OCI-LY1 (cell line): ENCODE results near the gene GALNT2.

Experiments
- H2AFZ ChIP-seq: fragments of 200-600 bp; sonication (generic), shearing (Covaris generic); 2 replicates; pipeline ENCODE4 v1.6.0; 2014; ENCODE audit warnings: antibody characterized with exemption, mild to moderate bottlenecking, low read length
- H3F3A ChIP-seq: fragments of 200-600 bp; sonication (generic), shearing (Covaris generic); 2 replicates; pipeline ENCODE4 v1.6.0; 2014; ENCODE audit warnings: mild to moderate bottlenecking, antibody characterized with exemption, low read length, moderate library complexity; ENCODE audit not compliant: insufficient read depth
- H3K27ac ChIP-seq: fragments of 200-600 bp; sonication (generic); 2 replicates; pipeline ENCODE4 v1.5.1; 2014; ENCODE audit warnings: low read length, mixed run types, mild to moderate bottlenecking, low read depth; ENCODE audit not compliant: poor library complexity, severe bottlenecking
- H3K27me3 ChIP-seq: fragments of 200-600 bp; sonication (generic); 2 replicates; pipeline ENCODE4 v1.6.0; 2014; ENCODE audit warnings: antibody characterized with exemption, mild to moderate bottlenecking, low read length, moderate library complexity; ENCODE audit not compliant: insufficient read depth
- H3K36me3 ChIP-seq: fragments of 200-600 bp; sonication (generic); 2 replicates; pipeline ENCODE4 v1.6.1; 2014; ENCODE audit warnings: mild to moderate bottlenecking, antibody characterized with exemption, low read length, moderate library complexity, mixed read lengths; ENCODE audit not compliant: insufficient read depth
- H3K4me1 ChIP-seq: fragments of 200-600 bp; sonication (generic); 2 replicates; pipeline ENCODE4 v1.5.1; 2014; ENCODE audit warnings: mild to moderate bottlenecking, low read length, moderate library complexity; ENCODE audit not compliant: insufficient read depth, severe bottlenecking
- H3K4me2 ChIP-seq: fragments of 200-600 bp; sonication (generic), shearing (Covaris generic); 2 replicates; pipeline ENCODE4 v1.6.1; 2014; ENCODE audit warnings: low read length
- H3K4me3 ChIP-seq: fragments of 200-600 bp; sonication (generic); 2 replicates; pipeline ENCODE4 v1.5.1; 2014; ENCODE audit warnings: low read length, low read depth, mild to moderate bottlenecking, mixed read lengths; ENCODE audit not compliant: poor library complexity, severe bottlenecking
- H3K79me2 ChIP-seq: fragments of 200-600 bp; shearing (Covaris generic); 2 replicates; pipeline ENCODE4 v1.6.1; 2016; ENCODE audit warnings: mixed run types, low read length, mixed read lengths; ENCODE audit not compliant: insufficient read depth
- H3K9ac ChIP-seq: fragments of 200-600 bp; sonication (generic), shearing (Covaris generic); 2 replicates; pipeline ENCODE4 v1.6.1; 2014; ENCODE audit warnings: mild to moderate bottlenecking, low read length, mixed read lengths
- H3K9me2 ChIP-seq: fragments of 200-600 bp; sonication (generic), shearing (Covaris generic); 2 replicates; pipeline ENCODE4 v1.6.1; 2014; ENCODE audit warnings: low read depth, mild to moderate bottlenecking, low read length, mixed read lengths
- H3K9me3 ChIP-seq: fragments of 200-600 bp; shearing (Covaris generic); 2 replicates; pipeline ENCODE4 v1.6.1; 2014; ENCODE audit warnings: low read length, mixed read lengths
- H4K20me1 ChIP-seq: fragments of 200-600 bp; sonication (generic), shearing (Covaris generic); 2 replicates; pipeline ENCODE4 v1.6.0; 2016; ENCODE audit warnings: mild to moderate bottlenecking, low read length; ENCODE audit not compliant: insufficient read depth
- CTCF ChIP-seq: fragments of 200-600 bp; sonication (generic), shearing (Covaris generic); IDR thresholded peaks from 2 replicates; pipeline ENCODE4 v1.5.1; 2017; ENCODE audit warnings: mild to moderate bottlenecking, antibody characterized with exemption, low read length, moderate library complexity, mixed read lengths
- EZH2 ChIP-seq: fragments of 200-600 bp; sonication (generic), shearing (Covaris generic); IDR thresholded peaks from 2 replicates; pipeline ENCODE4 v1.8.0; 2017; ENCODE audit warnings: borderline replicate concordance, mixed run types, mild to moderate bottlenecking, antibody characterized with exemption, low read length, moderate library complexity, mixed read lengths

The GALNT2 gene

GRCh38 chr1:230232371-230232771 lies 165.3 kb downstream of the GALNT2 start:
- no peak for TF ChIP-seq EZH2
- TF ChIP-seq CTCF: no peak
- peaks cover 26% of the 10 kb centered on the region for H3K4me1 ChIP-seq
- H2AFZ ChIP-seq: no peak overlapping the region
- H3F3A ChIP-seq: no peaks in the 10 kb centered on the region
- H3K79me2 ChIP-seq: no peaks in the 10 kb centered on the region; the same call in 1 of the 2 replicates
- peaks cover 24% of the 10 kb centered on the region for H3K36me3 ChIP-seq
- H3K9me2 ChIP-seq: no peaks in the 10 kb centered on the region
- no peak overlapping the region for H3K4me2 ChIP-seq
- no peaks in the 10 kb centered on the region for H3K9me3 ChIP-seq
- no peaks in the 10 kb centered on the region for H4K20me1 ChIP-seq
- no peak overlapping the region for H3K4me3 ChIP-seq
- no peaks in the 10 kb centered on the region for H3K27me3 ChIP-seq
- no peak overlapping the region for H3K27ac ChIP-seq
- H3K9ac ChIP-seq: no peak overlapping the region

GRCh38 chr1:230233786-230234185 lies 166.7 kb downstream of the GALNT2 start:
- no peaks in the 10 kb centered on the region for H3K9me3 ChIP-seq
- H3K79me2 ChIP-seq: no peaks in the 10 kb centered on the region; the same call in 1 of the 2 replicates
- no peak overlapping the region for H3K9ac ChIP-seq
- peaks cover 26% of the 10 kb centered on the region for H3K4me1 ChIP-seq
- no peak overlapping the region for H3K4me2 ChIP-seq
- H3K27ac ChIP-seq: no peak overlapping the region
- H4K20me1 ChIP-seq: no peaks in the 10 kb centered on the region
- H3K9me2 ChIP-seq: no peaks in the 10 kb centered on the region
- peaks cover 35% of the 10 kb centered on the region for H3K36me3 ChIP-seq
- H3K27me3 ChIP-seq: no peaks in the 10 kb centered on the region
- no peak overlapping the region for H2AFZ ChIP-seq
- no peak for TF ChIP-seq EZH2
- no peak for TF ChIP-seq CTCF
- H3F3A ChIP-seq: no peaks in the 10 kb centered on the region
- no peak overlapping the region for H3K4me3 ChIP-seq

- H3K27ac ChIP-seq: no peak overlapping the region
- H3K9me3 ChIP-seq: no peaks in the 10 kb centered on the region
- H3K4me1 ChIP-seq: peaks cover 17% of the 10 kb centered on the region
- no peaks in the 10 kb centered on the region; the same call in 1 of the 2 replicates for H3K79me2 ChIP-seq
- no peak overlapping the region for H3K9ac ChIP-seq
- H3K27me3 ChIP-seq: no peaks in the 10 kb centered on the region
- H3F3A ChIP-seq: no peaks in the 10 kb centered on the region
- no peak overlapping the region for H3K4me3 ChIP-seq
- TF ChIP-seq CTCF: no peak
- TF ChIP-seq EZH2: no peak
- H2AFZ ChIP-seq: no peak overlapping the region
- H3K4me2 ChIP-seq: no peak overlapping the region
- no peaks in the 10 kb centered on the region for H3K9me2 ChIP-seq
- H3K36me3 ChIP-seq: peaks cover 55% of the 10 kb centered on the region
- H4K20me1 ChIP-seq: no peaks in the 10 kb centered on the region
Observed at GRCh38 chr1:230235876-230236275, 168.8 kb downstream of the GALNT2 start.
